ENCODE results near the gene TOMM34.

- TF ChIP-seq CTCF (conservative IDR thresholded peaks at IDR 0.05; ENCODE audit: low read length), result no peak
- TF ChIP-seq EZH2phosphoT487 (IDR thresholded peaks at IDR 0.05; ENCODE audit: borderline replicate concordance, low read depth, low read length), result no peak
Observed at GRCh38 chr20:44936510-44936909, 23.7 kb downstream of the TOMM34 start.

All from OCI-LY7 (cell line).